Measurements from ENCODE around the gene PKD1L1. TPM values are rescaled to one million over a fixed set of nuclear protein-coding genes. Genes with fewer than 3 reads are reported as not detected.

PKD1L1 gene
- total RNA-seq, 1 experiment from 2014 or later = 0.17 TPM

DNA sequence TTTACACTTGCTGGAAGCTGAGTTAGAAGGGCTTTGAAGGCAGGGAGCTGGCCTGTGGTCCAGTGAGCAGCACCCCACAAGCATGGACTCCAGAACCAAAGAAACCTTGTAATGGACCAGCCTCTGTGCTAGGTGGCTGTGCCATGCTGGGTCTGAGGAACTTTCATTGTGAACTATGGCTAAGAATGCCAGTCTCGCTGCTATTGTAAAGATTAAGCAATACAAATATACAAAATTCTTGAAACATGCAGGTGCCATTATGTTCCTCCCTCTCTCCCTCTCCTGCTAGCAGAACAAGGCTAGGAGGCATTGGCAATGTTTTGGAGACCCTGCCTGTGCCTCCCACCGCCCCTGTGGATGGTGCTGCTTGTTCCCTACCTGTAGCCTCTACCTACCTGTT lies 105.0 kb downstream of the PKD1L1 start:
- no peak overlapping the region for H2BK120ac ChIP-seq (ENCODE audit: low read depth, low read length, poor library complexity, severe bottlenecking)
- TF ChIP-seq, protein P1, sequence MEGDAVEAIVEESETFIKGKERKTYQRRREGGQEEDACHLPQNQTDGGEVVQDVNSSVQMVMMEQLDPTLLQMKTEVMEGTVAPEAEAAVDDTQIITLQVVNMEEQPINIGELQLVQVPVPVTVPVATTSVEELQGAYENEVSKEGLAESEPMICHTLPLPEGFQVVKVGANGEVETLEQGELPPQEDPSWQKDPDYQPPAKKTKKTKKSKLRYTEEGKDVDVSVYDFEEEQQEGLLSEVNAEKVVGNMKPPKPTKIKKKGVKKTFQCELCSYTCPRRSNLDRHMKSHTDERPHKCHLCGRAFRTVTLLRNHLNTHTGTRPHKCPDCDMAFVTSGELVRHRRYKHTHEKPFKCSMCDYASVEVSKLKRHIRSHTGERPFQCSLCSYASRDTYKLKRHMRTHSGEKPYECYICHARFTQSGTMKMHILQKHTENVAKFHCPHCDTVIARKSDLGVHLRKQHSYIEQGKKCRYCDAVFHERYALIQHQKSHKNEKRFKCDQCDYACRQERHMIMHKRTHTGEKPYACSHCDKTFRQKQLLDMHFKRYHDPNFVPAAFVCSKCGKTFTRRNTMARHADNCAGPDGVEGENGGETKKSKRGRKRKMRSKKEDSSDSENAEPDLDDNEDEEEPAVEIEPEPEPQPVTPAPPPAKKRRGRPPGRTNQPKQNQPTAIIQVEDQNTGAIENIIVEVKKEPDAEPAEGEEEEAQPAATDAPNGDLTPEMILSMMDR (conservative IDR thresholded peaks at IDR 0.05) = no peak
- H3T11ph ChIP-seq (ENCODE audit: low read length) = no peak overlapping the region
- H3K18ac ChIP-seq (ENCODE audit: insufficient read length, low read depth, low read length) = no peak overlapping the region
- no peak overlapping the region for H4K91ac ChIP-seq (ENCODE audit: insufficient read length, low read depth, low read length)
- H3K79me2 ChIP-seq (ENCODE audit: insufficient read depth, low read length) = no peaks in the 10 kb centered on the region
- H3K36me3 Mint-ChIP-seq (ENCODE audit: insufficient read depth in 1 of 3, low read depth in 3 of 3) = no peaks in the 10 kb centered on the region
- no peak overlapping the region for H2BK5ac ChIP-seq (ENCODE audit: insufficient read length, low read length)
- no peak overlapping the region for H2BK20ac ChIP-seq (ENCODE audit: low read depth, low read length, poor library complexity, severe bottlenecking)
- no CpG with 5 or more reads among the region's 2 CpGs for WGBS (ENCODE audit: extremely low coverage, insufficient read length, low lambda C conversion rate)
- no peak overlapping the region for H2AFZ ChIP-seq (ENCODE audit: low read length)
- no peak overlapping the region for H2BK12ac ChIP-seq (ENCODE audit: insufficient read length, low read depth, low read length)
- no peaks in the 10 kb centered on the region for H3K79me1 ChIP-seq (ENCODE audit: insufficient read depth, low read depth, low read length, poor library complexity, severe bottlenecking)
- no peak overlapping the region for H3K4me2 ChIP-seq (ENCODE audit: insufficient read depth, insufficient read length, low read length)
- no peaks in the 10 kb centered on the region for H3K9me3 Mint-ChIP-seq
- H3K14ac ChIP-seq (ENCODE audit: insufficient read depth, low read length) = no peak overlapping the region
- no peaks in the 10 kb centered on the region for H4K20me1 ChIP-seq (ENCODE audit: control insufficient read depth, insufficient read depth, insufficient read length)
- no peak overlapping the region for H3K4ac ChIP-seq (ENCODE audit: low read depth, low read length)
- H3K4me1 ChIP-seq (ENCODE audit: insufficient read depth, low read length) = no peaks in the 10 kb centered on the region
- no peak overlapping the region for H3K9ac ChIP-seq (ENCODE audit: extremely low read depth, insufficient read length, low read length)
- H2AK5ac ChIP-seq (ENCODE audit: insufficient read length, low read length) = no peak overlapping the region
- no peaks in the 10 kb centered on the region for H3K4me1 Mint-ChIP-seq
- no peak overlapping the region for H2BK15ac ChIP-seq (ENCODE audit: low read depth, low read length)
- H3K27me3 Mint-ChIP-seq (ENCODE audit: low read depth) = peaks cover 6% of the 10 kb centered on the region
- no peak overlapping the region for H3K56ac ChIP-seq (ENCODE audit: insufficient read length, low read depth, low read length)
- H3K9me3 ChIP-seq (ENCODE audit: control insufficient read depth, low read depth, low read length) = no peaks in the 10 kb centered on the region
- H3K23ac ChIP-seq (ENCODE audit: insufficient read length, low read depth, low read length) = no peak overlapping the region
- H3K27me3 ChIP-seq (ENCODE audit: insufficient read depth, low read length) = no peaks in the 10 kb centered on the region
- H3K4me3 Mint-ChIP-seq = no peak overlapping the region
- H3K23me2 ChIP-seq (ENCODE audit: insufficient read length, low read depth, low read length, poor library complexity, severe bottlenecking) = no peaks in the 10 kb centered on the region
- H3K27ac ChIP-seq (ENCODE audit: insufficient read length, low read depth, low read length) = no peak overlapping the region
- H4K5ac ChIP-seq (ENCODE audit: insufficient read length, low read depth, low read length) = no peak overlapping the region
- DNase-seq = no peak
- no peak overlapping the region for H4K8ac ChIP-seq (replicated peaks; ENCODE audit: insufficient read length, low read depth, low read length)
- H3K27ac Mint-ChIP-seq = no peak overlapping the region
